ENCODE data around the gene FBN1.

FBN1 gene

GRCh38 chr15:48400086-48400485 lies 245.4 kb downstream of the FBN1 start:
- Histone ChIP-seq H3K4me3 (ENCODE audit: insufficient read depth, low read depth, low read length) (no peak overlapping the region), H3K36me3 (ENCODE audit: control insufficient read depth, insufficient read depth, low read length) (no peaks in the 10 kb centered on the region), H3K27me3 (ENCODE audit: control insufficient read depth, insufficient read depth, low read length, poor library complexity, severe bottlenecking) (no peaks in the 10 kb centered on the region), H3K4me1 (ENCODE audit: control insufficient read depth, insufficient read depth, low read length) (peaks cover 13% of the 10 kb centered on the region), H3K9me3 (ENCODE audit: control insufficient read depth, low read length) (no peaks in the 10 kb centered on the region), H3K27ac (ENCODE audit: insufficient read depth, low read depth, low read length, poor library complexity, severe bottlenecking) (no peak overlapping the region)
- WGBS, 2 experiments = 95 to 97% methylated on average over 2 of the region's 2 CpGs

- no peak overlapping the region for H3K27ac ChIP-seq (ENCODE audit: insufficient read depth, low read depth, low read length, poor library complexity, severe bottlenecking)
- H3K4me3 ChIP-seq (ENCODE audit: insufficient read depth, low read depth, low read length) = no peak overlapping the region
- H3K27me3 ChIP-seq (ENCODE audit: control insufficient read depth, insufficient read depth, low read length, poor library complexity, severe bottlenecking) = no peaks in the 10 kb centered on the region
- H3K36me3 ChIP-seq (ENCODE audit: control insufficient read depth, insufficient read depth, low read length) = no peaks in the 10 kb centered on the region
- H3K4me1 ChIP-seq (ENCODE audit: control insufficient read depth, insufficient read depth, low read length) = peaks cover 13% of the 10 kb centered on the region
- 89 to 97% methylated on average over 5 of the region's 5 CpGs for WGBS, 2 experiments
- H3K9me3 ChIP-seq (ENCODE audit: control insufficient read depth, low read length) = no peaks in the 10 kb centered on the region
Observed at GRCh38 chr15:48397841-48398240, 247.7 kb downstream of the FBN1 start.

- Histone ChIP-seq H3K9me3 (ENCODE audit: control insufficient read depth, low read length) (no peaks in the 10 kb centered on the region), H3K4me3 (ENCODE audit: insufficient read depth, low read depth, low read length) (no peak overlapping the region), H3K4me1 (ENCODE audit: control insufficient read depth, insufficient read depth, low read length) (peaks cover 13% of the 10 kb centered on the region), H3K27ac (ENCODE audit: insufficient read depth, low read depth, low read length, poor library complexity, severe bottlenecking) (no peak overlapping the region), H3K27me3 (ENCODE audit: control insufficient read depth, insufficient read depth, low read length, poor library complexity, severe bottlenecking) (no peaks in the 10 kb centered on the region), H3K36me3 (ENCODE audit: control insufficient read depth, insufficient read depth, low read length) (no peaks in the 10 kb centered on the region)
- WGBS, 2 experiments = 77 to 78% methylated on average over 5 of the region's 5 CpGs
Observed at GRCh38 chr15:48396020-48396419, 249.5 kb downstream of the FBN1 start.

- H3K36me3 ChIP-seq (ENCODE audit: control insufficient read depth, insufficient read depth, low read length) = no peaks in the 10 kb centered on the region
- no peaks in the 10 kb centered on the region for H3K9me3 ChIP-seq (ENCODE audit: control insufficient read depth, low read length)
- H3K4me3 ChIP-seq (ENCODE audit: insufficient read depth, low read depth, low read length) = no peak overlapping the region
- no peaks in the 10 kb centered on the region for H3K27me3 ChIP-seq (ENCODE audit: control insufficient read depth, insufficient read depth, low read length, poor library complexity, severe bottlenecking)
- 94 to 95% methylated on average over 5 of the region's 5 CpGs for WGBS, 2 experiments
- no peak overlapping the region for H3K27ac ChIP-seq (ENCODE audit: insufficient read depth, low read depth, low read length, poor library complexity, severe bottlenecking)
- H3K4me1 ChIP-seq (ENCODE audit: control insufficient read depth, insufficient read depth, low read length) = peaks cover 13% of the 10 kb centered on the region
Observed at GRCh38 chr15:48395521-48396011, 249.9 kb downstream of the FBN1 start.

- no peak overlapping the region for H3K27ac ChIP-seq (ENCODE audit: insufficient read depth, low read depth, low read length, poor library complexity, severe bottlenecking)
- H3K27me3 ChIP-seq (ENCODE audit: control insufficient read depth, insufficient read depth, low read length, poor library complexity, severe bottlenecking) = no peaks in the 10 kb centered on the region
- no peaks in the 10 kb centered on the region for H3K36me3 ChIP-seq (ENCODE audit: control insufficient read depth, insufficient read depth, low read length)
- WGBS, 2 experiments = 91 to 94% methylated on average over 4 of the region's 4 CpGs
- H3K9me3 ChIP-seq (ENCODE audit: control insufficient read depth, low read length) = no peaks in the 10 kb centered on the region
- H3K4me3 ChIP-seq (ENCODE audit: insufficient read depth, low read depth, low read length) = no peak overlapping the region
- peaks cover 13% of the 10 kb centered on the region for H3K4me1 ChIP-seq (ENCODE audit: control insufficient read depth, insufficient read depth, low read length)
Observed at GRCh38 chr15:48394970-48395369, 250.5 kb downstream of the FBN1 start.

- 92 to 93% methylated on average over 15 of the region's 15 CpGs for whole genome bisulfite sequencing, 2 experiments
- Histone ChIP-seq H3K27ac (ENCODE audit: insufficient read depth, low read depth, low read length, poor library complexity, severe bottlenecking) (no peak overlapping the region), H3K27me3 (ENCODE audit: control insufficient read depth, insufficient read depth, low read length, poor library complexity, severe bottlenecking) (no peaks in the 10 kb centered on the region), H3K9me3 (ENCODE audit: control insufficient read depth, low read length) (no peaks in the 10 kb centered on the region), H3K36me3 (ENCODE audit: control insufficient read depth, insufficient read depth, low read length) (no peaks in the 10 kb centered on the region), H3K4me1 (ENCODE audit: control insufficient read depth, insufficient read depth, low read length) (peaks cover 13% of the 10 kb centered on the region), H3K4me3 (ENCODE audit: insufficient read depth, low read depth, low read length) (no peak overlapping the region)
Observed at GRCh38 chr15:48393645-48394506, 251.6 kb downstream of the FBN1 start.

GRCh38 chr15:48392356-48392755 lies 253.2 kb downstream of the FBN1 start:
- Histone ChIP-seq H3K9me3 (ENCODE audit: control insufficient read depth, low read length) (no peaks in the 10 kb centered on the region), H3K27ac (ENCODE audit: insufficient read depth, low read depth, low read length, poor library complexity, severe bottlenecking) (no peak overlapping the region), H3K27me3 (ENCODE audit: control insufficient read depth, insufficient read depth, low read length, poor library complexity, severe bottlenecking) (no peaks in the 10 kb centered on the region), H3K4me3 (ENCODE audit: insufficient read depth, low read depth, low read length) (no peak overlapping the region), H3K4me1 (ENCODE audit: control insufficient read depth, insufficient read depth, low read length) (peaks cover 13% of the 10 kb centered on the region), H3K36me3 (ENCODE audit: control insufficient read depth, insufficient read depth, low read length) (no peaks in the 10 kb centered on the region)
- WGBS, 2 experiments = 70 to 73% methylated on average over 4 of the region's 4 CpGs

GRCh38 chr15:48391950-48392349 lies 253.6 kb downstream of the FBN1 start:
- Histone ChIP-seq H3K4me1 (ENCODE audit: control insufficient read depth, insufficient read depth, low read length) (peaks cover 13% of the 10 kb centered on the region), H3K36me3 (ENCODE audit: control insufficient read depth, insufficient read depth, low read length) (no peaks in the 10 kb centered on the region), H3K27ac (ENCODE audit: insufficient read depth, low read depth, low read length, poor library complexity, severe bottlenecking) (no peak overlapping the region), H3K4me3 (ENCODE audit: insufficient read depth, low read depth, low read length) (no peak overlapping the region), H3K27me3 (ENCODE audit: control insufficient read depth, insufficient read depth, low read length, poor library complexity, severe bottlenecking) (no peaks in the 10 kb centered on the region), H3K9me3 (ENCODE audit: control insufficient read depth, low read length) (no peaks in the 10 kb centered on the region)
- WGBS, 2 experiments = 98 to 100% methylated on average over 2 of the region's 2 CpGs

- WGBS, 2 experiments = 85 to 89% methylated on average over 3 of the region's 3 CpGs
- no peaks in the 10 kb centered on the region for H3K27me3 ChIP-seq (ENCODE audit: control insufficient read depth, insufficient read depth, low read length, poor library complexity, severe bottlenecking)
- no peaks in the 10 kb centered on the region for H3K4me1 ChIP-seq (ENCODE audit: control insufficient read depth, insufficient read depth, low read length)
- no peak overlapping the region for H3K4me3 ChIP-seq (ENCODE audit: insufficient read depth, low read depth, low read length)
- no peaks in the 10 kb centered on the region for H3K36me3 ChIP-seq (ENCODE audit: control insufficient read depth, insufficient read depth, low read length)
- H3K9me3 ChIP-seq (ENCODE audit: control insufficient read depth, low read length) = no peaks in the 10 kb centered on the region
- H3K27ac ChIP-seq (ENCODE audit: insufficient read depth, low read depth, low read length, poor library complexity, severe bottlenecking) = no peak overlapping the region
Observed at GRCh38 chr15:48389691-48390143, 255.8 kb downstream of the FBN1 start.

GRCh38 chr15:48388910-48389309 lies 256.6 kb downstream of the FBN1 start:
- 89 to 100% methylated on average over 1 of the region's 1 CpG for WGBS, 2 experiments
- Histone ChIP-seq H3K36me3 (ENCODE audit: control insufficient read depth, insufficient read depth, low read length) (no peaks in the 10 kb centered on the region), H3K4me3 (ENCODE audit: insufficient read depth, low read depth, low read length) (no peak overlapping the region), H3K27ac (ENCODE audit: insufficient read depth, low read depth, low read length, poor library complexity, severe bottlenecking) (no peak overlapping the region), H3K9me3 (ENCODE audit: control insufficient read depth, low read length) (no peaks in the 10 kb centered on the region), H3K4me1 (ENCODE audit: control insufficient read depth, insufficient read depth, low read length) (no peaks in the 10 kb centered on the region), H3K27me3 (ENCODE audit: control insufficient read depth, insufficient read depth, low read length, poor library complexity, severe bottlenecking) (no peaks in the 10 kb centered on the region)

Measured in ectodermal cell (in vitro differentiated cells).